ENCODE measurements around the gene SUMO3. TPM values are rescaled to one million over a fixed set of nuclear protein-coding genes. Genes with fewer than 3 reads are reported as not detected.

The SUMO3 gene
- total RNA-seq, 1 experiment from 2014 or later = 41.4 TPM

- no peak for TF ChIP-seq CTCF (IDR thresholded peaks at IDR 0.05)
- TF ChIP-seq, protein P1, sequence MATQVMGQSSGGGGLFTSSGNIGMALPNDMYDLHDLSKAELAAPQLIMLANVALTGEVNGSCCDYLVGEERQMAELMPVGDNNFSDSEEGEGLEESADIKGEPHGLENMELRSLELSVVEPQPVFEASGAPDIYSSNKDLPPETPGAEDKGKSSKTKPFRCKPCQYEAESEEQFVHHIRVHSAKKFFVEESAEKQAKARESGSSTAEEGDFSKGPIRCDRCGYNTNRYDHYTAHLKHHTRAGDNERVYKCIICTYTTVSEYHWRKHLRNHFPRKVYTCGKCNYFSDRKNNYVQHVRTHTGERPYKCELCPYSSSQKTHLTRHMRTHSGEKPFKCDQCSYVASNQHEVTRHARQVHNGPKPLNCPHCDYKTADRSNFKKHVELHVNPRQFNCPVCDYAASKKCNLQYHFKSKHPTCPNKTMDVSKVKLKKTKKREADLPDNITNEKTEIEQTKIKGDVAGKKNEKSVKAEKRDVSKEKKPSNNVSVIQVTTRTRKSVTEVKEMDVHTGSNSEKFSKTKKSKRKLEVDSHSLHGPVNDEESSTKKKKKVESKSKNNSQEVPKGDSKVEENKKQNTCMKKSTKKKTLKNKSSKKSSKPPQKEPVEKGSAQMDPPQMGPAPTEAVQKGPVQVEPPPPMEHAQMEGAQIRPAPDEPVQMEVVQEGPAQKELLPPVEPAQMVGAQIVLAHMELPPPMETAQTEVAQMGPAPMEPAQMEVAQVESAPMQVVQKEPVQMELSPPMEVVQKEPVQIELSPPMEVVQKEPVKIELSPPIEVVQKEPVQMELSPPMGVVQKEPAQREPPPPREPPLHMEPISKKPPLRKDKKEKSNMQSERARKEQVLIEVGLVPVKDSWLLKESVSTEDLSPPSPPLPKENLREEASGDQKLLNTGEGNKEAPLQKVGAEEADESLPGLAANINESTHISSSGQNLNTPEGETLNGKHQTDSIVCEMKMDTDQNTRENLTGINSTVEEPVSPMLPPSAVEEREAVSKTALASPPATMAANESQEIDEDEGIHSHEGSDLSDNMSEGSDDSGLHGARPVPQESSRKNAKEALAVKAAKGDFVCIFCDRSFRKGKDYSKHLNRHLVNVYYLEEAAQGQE (IDR thresholded peaks at IDR 0.05; ENCODE audit: insufficient read depth in 1 of 2, low read depth in 2 of 2, low read length in 1 of 2) = no peak
- TF ChIP-seq TCF7L2 (IDR thresholded peaks at IDR 0.05; ENCODE audit: low read depth, low read length) = no peak
- TF ChIP-seq POLR2AphosphoS5 (IDR thresholded peaks at IDR 0.05; ENCODE audit: low read depth, low read length) = no peak
- no peak for TF ChIP-seq SIN3A (IDR thresholded peaks at IDR 0.05; ENCODE audit: borderline replicate concordance, insufficient read depth, low read depth, low read length)
- CTCF ChIA-PET = no interaction called here
- intact Hi-C loops (cut with micrococcal nuclease; ENCODE audit: unreplicated experiment) = no loop called here
- BruUV-seq (replicated peaks) = no TSS peak
- no peak for ATAC-seq
- POLR2A ChIA-PET = no interaction called here
- H3K4me3 ChIP-seq (ENCODE audit: low read depth in 2 of 2, low read length in 2 of 2) = no peak overlapping the region
- no peak overlapping the region for H3K27ac ChIP-seq (ENCODE audit: low read length)
- in situ Hi-C loops (cut with HindIII; ENCODE audit: low pct_unique_long_range_greater_than_20kb, low sequenced_read_pairs) = no loop called here
- no peaks in the 10 kb centered on the region for H3K27me3 ChIP-seq (ENCODE audit: control insufficient read depth, insufficient read depth, low read length)
- peaks cover 15% of the 10 kb centered on the region for H3K4me1 ChIP-seq (ENCODE audit: control insufficient read depth, insufficient read depth, low read length)
- H3K9me3 ChIP-seq (ENCODE audit: control insufficient read depth, insufficient read depth, low read depth, low read length) = no peaks in the 10 kb centered on the region
- no peaks in the 10 kb centered on the region for H3K36me3 ChIP-seq (ENCODE audit: control insufficient read depth, insufficient read depth, low read length)
- no peak for DNase-seq (ENCODE audit: low read depth, low spot score)
These were observed 25.0 kb upstream of the SUMO3 start for GRCh38 chr21:44842721-44843445.

- H3K9me3 ChIP-seq (ENCODE audit: control insufficient read depth, insufficient read depth, low read depth, low read length) = no peaks in the 10 kb centered on the region
- POLR2A ChIA-PET = no interaction called here
- no peaks in the 10 kb centered on the region for H3K27me3 ChIP-seq (ENCODE audit: control insufficient read depth, insufficient read depth, low read length)
- BruUV-seq (replicated peaks) = no TSS peak
- TF ChIP-seq, protein P1 (IDR thresholded peaks at IDR 0.05; ENCODE audit: insufficient read depth in 1 of 2, low read depth in 2 of 2, low read length in 1 of 2) = no peak
- TF ChIP-seq TCF7L2 (IDR thresholded peaks at IDR 0.05; ENCODE audit: low read depth, low read length) = no peak
- no peak for TF ChIP-seq CTCF (IDR thresholded peaks at IDR 0.05)
- TF ChIP-seq POLR2AphosphoS5 (IDR thresholded peaks at IDR 0.05; ENCODE audit: low read depth, low read length) = no peak
- no peak for TF ChIP-seq SIN3A (IDR thresholded peaks at IDR 0.05; ENCODE audit: borderline replicate concordance, insufficient read depth, low read depth, low read length)
- DNase-seq (ENCODE audit: low read depth, low spot score) = no peak
- peaks cover 11% of the 10 kb centered on the region for H3K4me1 ChIP-seq (ENCODE audit: control insufficient read depth, insufficient read depth, low read length)
- in situ Hi-C loops (cut with HindIII; ENCODE audit: low pct_unique_long_range_greater_than_20kb, low sequenced_read_pairs) = no loop called here
- H3K36me3 ChIP-seq (ENCODE audit: control insufficient read depth, insufficient read depth, low read length) = no peaks in the 10 kb centered on the region
- CTCF ChIA-PET = no interaction called here
- intact Hi-C loops (cut with micrococcal nuclease; ENCODE audit: unreplicated experiment) = no loop called here
- ATAC-seq = no peak
- no peak overlapping the region for H3K27ac ChIP-seq (ENCODE audit: low read length)
- H3K4me3 ChIP-seq (ENCODE audit: low read depth in 2 of 2, low read length in 2 of 2) = no peak overlapping the region
These were observed 24.2 kb upstream of the SUMO3 start for GRCh38 chr21:44842087-44842486.

All from Panc1 (cell line).